Glomerular visceral epithelial cell (primary cell): ENCODE data around the gene SHISAL2A.

Experiments used
- DNase-seq: peaks from one replicate; pipeline ENCODE4 v3.0.0-alpha.2; 2016; ENCODE audit errors: extremely low spot score

The SHISAL2A gene

GRCh38 chr1:52621950-52622349 lies 11.0 kb upstream of the SHISAL2A start:
- no peak for DNase-seq

- DNase-seq, result no peak
Measured at GRCh38 chr1:52623812-52624211, 9.2 kb upstream of the SHISAL2A start.

- no peak for DNase-seq
Measured at GRCh38 chr1:52627028-52627427, 5.9 kb upstream of the SHISAL2A start.

- DNase-seq, result no peak
Measured at GRCh38 chr1:52628614-52629324, 4.2 kb upstream of the SHISAL2A start.

GRCh38 chr1:52629325-52629643 lies 3.7 kb upstream of the SHISAL2A start:
- peak; percentile 31 for DNase-seq

- DNase-seq, result no peak
Measured at GRCh38 chr1:52629667-52630066, 3.3 kb upstream of the SHISAL2A start.

- no peak for DNase-seq
Measured at GRCh38 chr1:52631759-52632331, 1.1 kb upstream of the SHISAL2A start.

GRCh38 chr1:52633291-52633754 lies 355 bp downstream of the SHISAL2A start:
- DNase-seq, result no peak

- DNase-seq, result no peak
Measured at GRCh38 chr1:52634111-52634510, 1.1 kb downstream of the SHISAL2A start.

GRCh38 chr1:52635321-52636089 lies 2.5 kb downstream of the SHISAL2A start:
- no peak for DNase-seq

GRCh38 chr1:52636721-52637695 lies 4.0 kb downstream of the SHISAL2A start:
- peak; percentile 16 for DNase-seq

- DNase-seq, result no peak
Measured at GRCh38 chr1:52637946-52638345, 5.0 kb downstream of the SHISAL2A start.

GRCh38 chr1:52640697-52641096 lies 7.7 kb downstream of the SHISAL2A start:
- DNase-seq, result no peak

GRCh38 chr1:52641307-52641706 lies 8.3 kb downstream of the SHISAL2A start:
- no peak for DNase-seq

- DNase-seq, result no peak
Measured at GRCh38 chr1:52645261-52645660, 12.3 kb downstream of the SHISAL2A start.

- no peak for DNase-seq
Measured at GRCh38 chr1:52651904-52652303, 18.9 kb downstream of the SHISAL2A start.

GRCh38 chr1:52653207-52653849 lies 20.4 kb downstream of the SHISAL2A start:
- no peak for DNase-seq

- DNase-seq, result no peak
Measured at GRCh38 chr1:52654063-52654462, 21.1 kb downstream of the SHISAL2A start.

GRCh38 chr1:52657702-52658101 lies 24.7 kb downstream of the SHISAL2A start:
- no peak for DNase-seq

- no peak for DNase-seq
Measured at GRCh38 chr1:52658795-52659194, 25.8 kb downstream of the SHISAL2A start.

- DNase-seq, result no peak
Measured at GRCh38 chr1:52659356-52659755, 26.4 kb downstream of the SHISAL2A start.
